Epithelial cell of alveolus of lung (primary cell): ENCODE data around the gene PRPF6. TPM values are rescaled to one million over a fixed set of nuclear protein-coding genes. Genes with fewer than 3 reads are reported as not detected.

ENCODE experiments used
- total RNA-seq: library from RNA; depleted of rRNA; stranded (reverse); fragments of >200 nt; gene quantifications from 2 replicates; pipeline ENCODE4 v1.2.1, GENCODE V29; 2015

The PRPF6 gene, protein sequence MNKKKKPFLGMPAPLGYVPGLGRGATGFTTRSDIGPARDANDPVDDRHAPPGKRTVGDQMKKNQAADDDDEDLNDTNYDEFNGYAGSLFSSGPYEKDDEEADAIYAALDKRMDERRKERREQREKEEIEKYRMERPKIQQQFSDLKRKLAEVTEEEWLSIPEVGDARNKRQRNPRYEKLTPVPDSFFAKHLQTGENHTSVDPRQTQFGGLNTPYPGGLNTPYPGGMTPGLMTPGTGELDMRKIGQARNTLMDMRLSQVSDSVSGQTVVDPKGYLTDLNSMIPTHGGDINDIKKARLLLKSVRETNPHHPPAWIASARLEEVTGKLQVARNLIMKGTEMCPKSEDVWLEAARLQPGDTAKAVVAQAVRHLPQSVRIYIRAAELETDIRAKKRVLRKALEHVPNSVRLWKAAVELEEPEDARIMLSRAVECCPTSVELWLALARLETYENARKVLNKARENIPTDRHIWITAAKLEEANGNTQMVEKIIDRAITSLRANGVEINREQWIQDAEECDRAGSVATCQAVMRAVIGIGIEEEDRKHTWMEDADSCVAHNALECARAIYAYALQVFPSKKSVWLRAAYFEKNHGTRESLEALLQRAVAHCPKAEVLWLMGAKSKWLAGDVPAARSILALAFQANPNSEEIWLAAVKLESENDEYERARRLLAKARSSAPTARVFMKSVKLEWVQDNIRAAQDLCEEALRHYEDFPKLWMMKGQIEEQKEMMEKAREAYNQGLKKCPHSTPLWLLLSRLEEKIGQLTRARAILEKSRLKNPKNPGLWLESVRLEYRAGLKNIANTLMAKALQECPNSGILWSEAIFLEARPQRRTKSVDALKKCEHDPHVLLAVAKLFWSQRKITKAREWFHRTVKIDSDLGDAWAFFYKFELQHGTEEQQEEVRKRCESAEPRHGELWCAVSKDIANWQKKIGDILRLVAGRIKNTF
- 39.2 and 55.0 TPM in 2 replicates for total RNA-seq

DNA sequence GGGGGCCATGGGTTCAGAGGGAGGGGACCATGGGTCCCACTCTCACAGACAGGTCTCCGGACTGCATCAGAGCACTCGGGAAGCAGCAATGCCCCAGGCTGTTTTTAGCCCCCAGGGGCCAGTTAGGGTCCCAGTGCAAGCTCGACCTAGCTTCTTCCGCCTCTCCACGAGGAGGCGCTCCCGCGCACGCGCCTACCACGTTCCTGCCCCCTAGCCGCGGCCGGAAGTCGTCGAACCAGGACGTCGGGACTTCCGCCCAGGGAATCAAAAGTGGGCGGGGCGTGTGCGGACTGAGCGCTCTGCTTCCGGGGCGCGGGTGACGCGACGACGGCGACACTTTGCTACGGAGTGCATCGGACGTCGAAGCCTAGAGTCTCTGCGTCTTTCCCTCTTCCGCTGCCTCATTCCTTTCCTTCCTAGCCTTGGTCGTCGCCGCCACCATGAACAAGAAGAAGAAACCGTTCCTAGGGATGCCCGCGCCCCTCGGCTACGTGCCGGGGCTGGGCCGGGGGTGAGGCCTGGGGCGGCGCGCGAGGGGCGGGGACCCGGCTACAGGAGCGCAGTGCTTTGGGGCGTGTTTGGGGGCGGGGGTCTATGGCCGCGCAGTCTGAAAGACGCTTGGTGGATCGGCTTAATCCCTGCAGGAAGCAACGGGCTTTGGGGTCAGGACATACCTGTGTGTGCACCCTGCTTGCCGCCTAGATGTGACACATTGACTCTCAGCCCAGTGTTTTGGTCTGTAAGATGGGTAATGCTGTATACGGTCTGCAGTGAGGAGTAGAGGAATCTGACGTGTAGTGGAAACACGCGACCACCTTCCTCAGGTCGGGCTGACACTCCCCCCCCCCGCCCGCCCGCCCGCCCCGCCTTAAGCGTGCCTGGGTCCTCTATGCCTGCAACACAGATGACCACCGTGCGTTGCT is at the start of gene PRPF6:
PRPF6 (plus strand) TSS at position 327 of the 923 bp plus-strand sequence; CDS start at position 441, 114 bp downstream.

DNA sequence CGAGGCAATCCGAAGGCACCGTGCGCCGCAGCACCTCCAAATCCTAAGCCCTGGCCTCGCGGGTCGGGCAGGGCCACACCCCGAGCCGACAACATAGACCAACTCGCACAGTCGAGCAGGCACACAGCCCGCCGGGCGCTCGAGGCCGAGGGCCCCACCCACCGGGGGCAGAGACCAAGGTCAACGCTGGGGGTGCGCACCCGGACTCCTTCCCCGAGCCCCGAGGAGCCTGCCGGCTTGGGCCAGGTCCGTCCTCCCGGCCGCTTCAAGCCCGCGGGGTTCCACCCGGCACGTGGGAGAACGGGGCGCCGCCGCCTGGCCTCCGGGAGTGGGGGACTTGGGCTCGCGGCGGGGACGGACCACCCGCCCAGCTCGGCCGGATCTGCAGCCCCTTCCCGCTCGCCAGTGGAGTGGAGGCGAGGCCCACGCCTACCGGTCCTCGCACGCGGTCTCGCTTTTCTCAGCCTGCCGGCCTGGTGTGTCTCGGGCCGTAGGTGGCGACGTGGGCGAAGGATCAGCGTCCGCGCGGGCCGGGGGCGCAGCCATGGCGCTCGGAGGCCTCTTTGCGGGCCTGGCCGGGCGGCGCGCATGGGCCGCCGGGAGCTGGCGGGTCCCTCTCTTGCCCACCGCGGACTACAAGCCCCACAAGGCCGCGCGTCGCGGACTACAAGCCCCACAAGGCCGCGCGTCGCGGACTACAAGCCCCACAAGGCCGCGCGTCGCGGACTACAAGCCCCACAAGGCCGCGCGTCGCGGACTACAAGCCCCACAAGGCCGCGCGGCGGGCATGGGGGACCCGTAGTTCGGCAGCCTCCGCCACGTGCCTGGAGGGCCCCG is 24.9 kb upstream of the PRPF6 start, which contains the start of gene UCKL1:
UCKL1 (minus strand) TSS at position 590 of the 837 bp plus-strand sequence; CDS start at position 546, 44 bp downstream.

DNA sequence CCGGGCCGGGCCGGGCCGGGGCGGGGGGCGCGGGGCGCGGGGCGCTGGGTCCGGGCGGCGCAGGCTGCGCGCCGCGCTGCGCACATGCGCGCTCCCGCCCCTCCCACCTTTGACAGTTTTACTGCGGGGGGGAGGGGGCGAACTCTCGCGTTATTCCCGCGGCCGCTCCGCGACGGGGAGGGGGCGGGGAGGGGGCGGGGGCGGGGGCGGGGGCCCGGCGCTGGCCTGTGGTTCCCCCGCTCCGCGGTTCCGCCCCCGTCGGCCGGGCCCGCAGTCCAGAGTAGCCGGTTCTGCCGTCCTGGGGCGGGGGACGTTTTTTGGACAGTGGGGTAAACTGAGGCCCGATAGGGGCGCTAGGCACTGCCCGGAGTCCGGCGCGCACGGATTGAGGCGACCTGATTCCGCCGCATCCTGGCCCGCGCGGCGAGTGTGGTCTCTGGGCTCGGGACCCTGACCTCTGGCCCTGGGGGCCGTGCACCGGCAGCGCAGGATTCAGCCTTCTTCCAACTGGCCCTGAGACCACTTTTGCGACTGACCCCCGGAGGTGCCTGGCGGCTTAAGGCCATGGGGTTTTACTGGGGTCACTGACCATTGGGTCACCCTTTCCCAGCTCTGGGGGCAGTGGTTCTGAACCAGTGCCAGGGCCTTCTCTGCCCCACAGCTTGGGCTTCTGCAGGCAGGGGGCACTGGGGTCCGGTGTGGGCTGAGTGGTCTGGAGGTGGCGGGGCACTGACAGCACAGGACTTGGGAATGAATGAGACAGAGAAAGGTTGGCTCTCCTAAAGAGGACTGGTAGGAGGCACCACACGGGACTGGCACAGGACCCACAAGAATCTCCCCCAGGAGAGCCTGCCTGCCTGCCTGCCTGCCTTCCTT is 10.9 kb upstream of the PRPF6 start, which contains the start of gene ZNF512B:
ZNF512B (minus strand) TSS at position 93 of the 876 bp plus-strand sequence. CDS start 1,980 bp downstream, outside the sequence.

DNA sequence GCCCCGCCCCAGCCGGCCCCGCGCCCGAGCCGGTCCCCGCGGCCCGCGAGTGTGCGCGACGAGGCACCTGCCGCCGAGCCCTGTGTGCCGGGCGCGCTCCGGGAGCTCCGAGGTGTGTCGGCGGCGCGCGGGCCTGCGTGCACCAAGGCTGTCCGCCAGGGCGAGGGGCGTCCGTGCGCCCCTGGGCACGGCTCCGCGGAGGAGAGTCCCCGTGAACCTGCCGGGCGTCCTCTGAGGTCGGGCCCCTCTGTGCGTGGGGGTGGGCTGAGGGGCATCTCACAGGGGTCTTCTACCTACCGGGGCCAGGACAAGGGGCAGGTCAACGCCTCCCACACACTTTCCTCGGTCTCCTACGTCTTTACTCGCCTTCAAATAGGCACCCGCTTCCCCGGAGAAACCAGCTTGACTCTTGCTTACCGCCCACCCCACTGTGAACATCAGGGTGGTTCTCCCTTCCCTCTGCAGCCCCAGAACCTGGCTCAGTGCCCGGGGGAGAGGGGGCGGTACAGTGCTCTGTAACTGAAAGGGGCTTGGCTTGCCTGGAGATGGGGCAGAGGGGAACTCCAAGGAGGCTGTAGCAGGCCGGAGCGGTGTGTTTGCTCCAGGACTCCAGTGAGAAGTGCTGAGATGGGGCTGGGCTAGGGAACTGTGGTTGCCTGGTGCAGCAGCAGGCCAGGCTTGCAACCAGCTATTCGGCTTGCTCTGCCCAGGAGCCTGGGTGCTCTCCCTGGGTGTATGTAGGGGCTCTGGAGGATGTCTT is 1.2 kb upstream of the PRPF6 start, which contains the start of gene SAMD10:
SAMD10 (minus strand) TSS at position 86 of the 760 bp plus-strand sequence. CDS start 175 bp downstream, outside the sequence.

DNA sequence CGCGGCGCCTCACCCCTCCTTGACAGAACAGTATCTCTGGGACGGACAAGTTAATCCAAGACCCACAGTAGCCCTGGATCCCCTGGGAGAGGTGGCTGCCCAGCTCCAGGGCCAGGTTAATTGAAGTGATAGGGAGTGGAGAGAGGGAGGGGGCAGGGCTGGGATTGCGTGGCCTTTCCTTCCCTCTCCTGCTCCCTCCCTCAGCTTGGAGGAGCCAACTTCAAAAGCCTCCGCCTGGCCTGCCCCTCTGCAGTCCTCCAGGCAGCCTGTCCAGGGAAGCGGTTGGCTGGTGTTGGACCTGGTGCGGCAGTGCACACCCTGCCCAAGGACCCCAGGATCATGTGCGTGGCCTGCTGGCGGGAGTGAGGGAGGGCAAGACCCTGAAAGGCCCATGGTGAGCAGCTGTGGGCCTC is 55.0 kb downstream of the PRPF6 start, which contains the start of gene C20orf204:
C20orf204 (plus strand) TSS at position 250 of the 413 bp plus-strand sequence; CDS start at position 392, 142 bp downstream.

DNA sequence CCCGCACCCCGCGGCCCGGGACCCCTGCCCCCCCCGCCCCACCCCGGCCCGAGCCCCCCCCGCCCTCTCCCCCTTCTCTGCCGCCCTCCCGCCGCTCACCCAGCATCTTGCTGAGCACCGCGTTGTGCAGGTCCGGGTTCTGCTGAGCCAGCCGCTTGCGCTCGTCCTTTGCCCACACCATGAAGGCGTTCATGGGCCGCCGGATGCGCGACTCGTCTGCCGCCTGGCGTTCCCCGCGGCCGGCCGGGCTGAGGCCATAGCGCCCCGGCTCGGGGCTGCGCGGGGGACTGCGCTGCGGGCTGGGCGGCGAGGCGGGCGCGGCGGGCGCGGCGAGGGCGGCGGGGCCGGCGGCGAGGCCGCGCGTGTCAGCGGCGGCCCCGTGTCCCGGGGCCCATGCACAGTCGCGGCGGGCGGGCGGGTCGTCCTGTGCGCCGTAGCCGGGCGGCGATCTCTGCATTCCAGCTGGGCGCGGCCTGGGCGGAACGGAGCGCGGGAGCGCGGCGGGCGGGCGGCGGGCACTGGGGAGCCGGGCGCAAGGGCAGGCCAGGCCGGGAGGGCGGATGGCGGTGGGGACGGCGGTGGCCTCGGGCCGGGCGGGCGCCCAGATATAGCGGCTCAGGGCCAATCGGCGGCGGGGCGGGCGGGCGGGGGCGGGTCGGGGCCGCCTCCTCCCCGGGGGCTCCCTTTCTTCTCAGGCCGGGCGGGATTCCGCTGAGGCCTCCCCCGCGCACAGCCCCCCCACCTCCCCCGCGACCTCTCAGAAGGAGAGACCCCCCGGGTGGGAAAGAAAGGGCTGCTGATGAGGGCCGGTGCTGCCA is 68.3 kb downstream of the PRPF6 start, which contains the start of gene SOX18:
SOX18 (minus strand) TSS at position 580 of the 818 bp plus-strand sequence; CDS start at position 457, 123 bp downstream.

DNA sequence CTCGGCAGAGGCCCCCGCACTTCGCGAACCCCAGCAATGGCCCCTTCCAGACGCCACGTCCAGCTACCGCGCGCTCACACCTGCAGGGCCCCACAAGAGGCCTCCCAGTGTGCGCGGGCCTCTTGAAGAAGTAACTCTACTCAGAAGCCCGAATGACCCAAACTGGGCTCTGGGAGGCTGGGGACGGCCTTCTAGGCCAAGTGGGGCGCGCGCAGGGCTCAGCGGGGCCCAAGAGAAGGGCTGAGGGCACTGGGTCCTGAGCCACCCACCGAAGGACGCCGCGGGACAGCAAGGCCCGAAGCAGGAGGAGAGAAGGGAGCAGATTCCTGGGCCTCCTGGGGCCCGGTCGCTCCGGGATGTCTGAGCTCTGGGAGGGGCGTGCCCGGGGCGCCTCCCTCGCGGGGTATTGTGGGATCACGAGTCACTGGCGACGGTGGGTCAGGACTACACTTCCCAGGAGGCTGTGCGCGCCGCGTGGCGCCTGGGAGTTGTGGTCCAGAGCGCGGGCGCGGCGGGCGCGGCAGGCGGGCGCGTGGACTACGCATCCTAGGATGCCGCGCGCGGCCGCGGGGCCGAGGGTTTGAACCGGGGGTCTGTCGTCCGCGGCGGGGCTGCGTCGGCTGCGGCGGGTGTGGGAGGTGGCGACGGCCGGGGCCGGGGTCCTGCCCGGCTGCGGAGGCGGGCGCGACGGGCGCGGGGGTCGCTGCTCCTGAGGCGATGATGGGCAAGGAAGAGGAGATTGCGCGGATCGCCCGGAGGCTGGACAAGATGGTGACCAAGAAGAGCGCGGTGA is 81.9 kb downstream of the PRPF6 start, which contains the start of gene TCEA2:
TCEA2 (plus strand) TSS at position 603 of the 793 bp plus-strand sequence; CDS start at position 718, 115 bp downstream.

DNA sequence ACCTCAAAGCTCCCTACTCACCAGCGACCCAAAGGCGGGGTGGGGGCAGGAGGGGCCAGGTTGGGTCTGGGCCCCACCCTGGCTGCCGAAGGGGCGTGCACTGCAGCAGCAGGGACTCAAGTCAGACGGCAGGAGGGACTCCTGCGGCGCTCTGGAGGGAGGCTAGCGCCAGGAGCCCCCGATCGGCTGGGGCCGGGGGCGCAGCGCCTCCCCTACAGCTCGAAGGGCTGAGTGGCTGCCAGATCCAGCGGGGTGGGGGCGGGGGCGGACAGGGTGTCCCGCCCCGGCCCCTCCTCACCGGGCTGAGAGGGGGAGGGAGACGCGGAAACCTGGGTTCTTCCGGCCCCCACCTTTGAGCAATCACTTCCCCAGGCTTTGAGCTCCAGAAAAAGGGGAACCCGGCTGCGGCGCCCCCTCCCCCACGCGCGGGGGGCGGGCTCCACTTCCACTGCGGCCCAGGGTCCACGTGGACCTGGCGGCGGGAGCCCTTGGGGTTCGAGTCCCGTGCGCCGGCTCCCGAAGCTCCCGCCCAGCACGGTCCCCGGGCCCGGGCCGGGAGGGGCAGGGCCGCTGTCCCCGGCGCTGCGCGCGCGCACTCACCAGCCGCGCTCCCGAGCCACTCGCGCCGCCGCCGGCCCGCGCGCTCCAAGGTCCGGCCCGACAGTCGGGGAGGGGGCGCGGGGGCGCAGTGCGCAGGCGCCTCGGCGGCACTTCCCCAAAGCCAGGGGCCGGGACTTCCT is 98.5 kb downstream of the PRPF6 start, which contains the start of gene RGS19:
RGS19 (minus strand) TSS at position 246 of the 740 bp plus-strand sequence. CDS start 2,632 bp downstream, outside the sequence.

DNA sequence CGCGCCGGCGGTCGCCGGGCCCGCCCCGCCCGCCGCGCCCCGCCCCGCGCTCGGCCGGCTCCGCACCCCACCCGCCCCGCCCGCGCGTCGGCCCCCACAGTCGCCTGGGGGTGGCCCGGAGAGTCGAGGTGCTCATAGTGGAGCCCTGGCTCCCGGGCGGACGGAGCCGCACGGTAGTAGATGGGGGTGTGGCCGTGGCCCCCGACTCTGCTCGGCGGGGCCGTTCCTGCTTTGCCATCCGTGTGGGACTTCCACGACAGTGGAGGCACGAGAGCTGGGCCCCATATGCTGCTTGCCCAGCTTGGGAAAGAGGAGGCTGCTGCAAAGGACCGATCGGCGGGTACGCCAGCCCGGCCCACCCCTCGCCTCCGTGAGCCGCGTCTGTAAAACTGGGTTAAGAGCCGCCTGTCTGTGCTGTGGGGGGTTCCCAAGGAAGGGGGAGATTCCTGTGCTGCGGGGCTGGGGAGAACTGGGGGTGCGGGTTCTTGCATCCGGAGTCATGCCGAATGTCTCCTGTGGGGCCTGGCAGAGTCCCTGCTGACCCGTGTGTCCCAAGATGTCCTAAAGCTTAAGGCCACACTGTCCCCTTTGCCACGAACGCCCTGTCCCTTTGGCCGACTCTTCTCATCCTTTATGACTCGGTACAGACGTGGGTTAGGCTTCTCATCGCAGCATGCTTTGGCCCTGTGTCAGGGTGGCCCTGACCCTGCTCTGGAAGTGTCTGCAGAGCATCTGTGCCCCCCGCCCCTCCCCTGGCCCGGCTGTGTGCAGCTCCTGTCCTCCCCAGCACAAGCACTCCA is 99.3 kb downstream of the PRPF6 start, which contains the start of gene OPRL1:
OPRL1 (plus strand) TSS at position 70 of the 800 bp plus-strand sequence. CDS start 12,639 bp downstream, outside the sequence.

Other genes with a start within 250 kb of the PRPF6 start
- 1.3 and 1.9 TPM in 2 replicates for gene LIME1, start 244.5 kb upstream of the PRPF6 start, total RNA-seq
- gene SLC2A4RG, start 241.4 kb upstream of the PRPF6 start, total RNA-seq: 25.2 and 58.7 TPM in 2 replicates
- 3.7 TPM in 2 replicates for gene ZBTB46, start 149.9 kb upstream of the PRPF6 start, total RNA-seq
- gene ABHD16B, start 119.6 kb upstream of the PRPF6 start, total RNA-seq: not detected in 2 replicates
- 83.8 and 132 TPM in 2 replicates for gene TPD52L2, start 115.9 kb upstream of the PRPF6 start, total RNA-seq
- 40.2 and 42.1 TPM in 2 replicates for gene DNAJC5, start 86.0 kb upstream of the PRPF6 start, total RNA-seq
- gene UCKL1, start 24.7 kb upstream of the PRPF6 start, total RNA-seq: 18.7 and 23.4 TPM in 2 replicates
- 6.3 and 10.7 TPM in 2 replicates for gene ZNF512B, start 11.2 kb upstream of the PRPF6 start, total RNA-seq
- gene SAMD10, start 1.5 kb upstream of the PRPF6 start, total RNA-seq: 1.3 and 4.0 TPM in 2 replicates
- gene C20orf204, start 55.0 kb downstream of the PRPF6 start, total RNA-seq: 0.13 and 2.0 TPM in 2 replicates
- gene SOX18, start 68.5 kb downstream of the PRPF6 start, total RNA-seq: 0.13 and 2.4 TPM in 2 replicates
- gene TCEA2, start 82.1 kb downstream of the PRPF6 start, total RNA-seq: 20.3 and 28.1 TPM in 2 replicates
- gene RGS19, start 98.4 kb downstream of the PRPF6 start, total RNA-seq: 9.5 and 14.1 TPM in 2 replicates
- 1.2 and 1.4 TPM in 2 replicates for gene OPRL1, start 99.0 kb downstream of the PRPF6 start, total RNA-seq
- gene LKAAEAR1, start 103.3 kb downstream of the PRPF6 start, total RNA-seq: not detected in 2 replicates
- gene NPBWR2, start 126.4 kb downstream of the PRPF6 start, total RNA-seq: not detected in 2 replicates
- not detected in 2 replicates for gene MYT1, start 183.3 kb downstream of the PRPF6 start, total RNA-seq